HepG2 (cell line): ENCODE data around the gene ZG16. TPM values are rescaled to one million over a fixed set of nuclear protein-coding genes. Genes with fewer than 3 reads are reported as not detected.
A peak's percentile ranks its signal among the peaks of the same experiment; 100 is the strongest.

Experiments used
- CAMTA2 ChIP-seq: sonication (generic); formaldehyde crosslinking; IDR thresholded peaks from 2 replicates; pipeline ENCODE4 v1.4.0; 2020; ENCODE audit warnings: mild to moderate bottlenecking, missing genetic modification reagents, borderline replicate concordance
- CBX5 ChIP-seq: sonication (generic); formaldehyde crosslinking; IDR thresholded peaks from 2 replicates; pipeline ENCODE4 v1.4.0; 2020; ENCODE audit warnings: missing genetic modification reagents, borderline replicate concordance
- HNRNPK ChIP-seq: fragments of 200-400 bp; formaldehyde crosslinking; IDR thresholded peaks from 2 replicates; pipeline ENCODE4 v1.6.1; 2018; ENCODE audit warnings: low read length, low read depth, moderate library complexity, mild to moderate bottlenecking; ENCODE audit not compliant: poor library complexity, severe bottlenecking
- MED1 ChIP-seq: sonication (generic); formaldehyde crosslinking; IDR thresholded peaks from 2 replicates; pipeline ENCODE4 v1.4.0; 2020; ENCODE audit warnings: missing genetic modification reagents
- MTA1 ChIP-seq: sonication (generic); formaldehyde crosslinking; IDR thresholded peaks from 2 replicates; pipeline ENCODE4 v1.4.0; 2020; ENCODE audit warnings: missing genetic modification reagents, mild to moderate bottlenecking, borderline replicate concordance
- RBM22 ChIP-seq: fragments of 200-400 bp; formaldehyde crosslinking; optimal IDR thresholded peaks from 2 replicates; pipeline ENCODE3; 2017; ENCODE audit warnings: mild to moderate bottlenecking, low read length, moderate library complexity
- SNAI1 ChIP-seq: sonication (generic); formaldehyde crosslinking; IDR thresholded peaks from 2 replicates; pipeline ENCODE4 v1.5.0; 2020; ENCODE audit warnings: mild to moderate bottlenecking, missing genetic modification reagents, borderline replicate concordance
- THAP9 ChIP-seq: sonication (generic); formaldehyde crosslinking; IDR thresholded peaks from 2 replicates; pipeline ENCODE4; 2020; ENCODE audit warnings: missing genetic modification reagents, mild to moderate bottlenecking, borderline replicate concordance
- THYN1 ChIP-seq: sonication (generic); formaldehyde crosslinking; IDR thresholded peaks from 2 replicates; pipeline ENCODE4 v1.8.1; 2023; ENCODE audit warnings: low read depth, mild to moderate bottlenecking, moderate library complexity, missing genetic modification reagents, borderline replicate concordance
- ZNF407 ChIP-seq: sonication (generic); formaldehyde crosslinking; IDR thresholded peaks from one replicate; pipeline ENCODE4 v1.5.1; 2020; ENCODE audit warnings: mild to moderate bottlenecking, missing genetic modification reagents; ENCODE audit errors: not compliant biosample characterization
- ZNF501 ChIP-seq: sonication (generic); formaldehyde crosslinking; IDR thresholded peaks from 2 replicates; pipeline ENCODE4 v1.5.1; 2020; ENCODE audit warnings: mild to moderate bottlenecking, moderate library complexity, missing genetic modification reagents
- ZNF773 ChIP-seq: sonication (generic); formaldehyde crosslinking; IDR thresholded peaks from 2 replicates; pipeline ENCODE4 v1.4.0; 2020; ENCODE audit warnings: missing genetic modification reagents, borderline replicate concordance
- ZSCAN21 ChIP-seq: sonication (generic); formaldehyde crosslinking; IDR thresholded peaks from 2 replicates; pipeline ENCODE4 v1.8.0; 2022; ENCODE audit warnings: mild to moderate bottlenecking, missing genetic modification reagents, moderate library complexity, borderline replicate concordance
- ZSCAN31 ChIP-seq: sonication (generic); formaldehyde crosslinking; IDR thresholded peaks from 2 replicates; pipeline ENCODE4 v1.5.0; 2020; ENCODE audit warnings: low read depth, mild to moderate bottlenecking, missing genetic modification reagents
- polyA plus RNA-seq, 8 experiments: library from polyadenylated mRNA; depleted of rRNA in 3 of 8; stranded (reverse) in 7 of 8; unstranded in 1 of 8; fragments of >200 nt; fragmentation: Illumina TruSeq in 4 of 8; extraction: Trizol in 4 of 8; gene quantifications; 2 replicates each; pipeline versions ENCODE4 v1.2.1 to v1.2.3, GENCODE V29; 2011 to 2016; ENCODE audit warnings: low read depth in 4 of 8, missing spikeins in 1 of 8, mixed read lengths in 1 of 8; ENCODE audit not compliant: insufficient read depth in 1 of 8
- total RNA-seq, 5 experiments: library from RNA; depleted of rRNA; stranded (reverse); fragments of >200 nt; fragmentation: Illumina TruSeq; extraction: Trizol; gene quantifications; 2 replicates each; pipeline ENCODE4 v1.2.3, GENCODE V29; 2016; ENCODE audit warnings: low read depth in 1 of 5
- TF ChIP-seq, protein P1 (sequence below): IDR thresholded peaks from 2 replicates; pipeline ENCODE4 v1.6.1; 2012; ENCODE audit warnings: inconsistent platforms

The ZG16 gene
- total and polyA plus RNA-seq, 2 of the 13 experiments (the other 11 are each of a cell fraction or from before 2014, with no cell fraction given) = 0.04 to 0.07 TPM

- TF ChIP-seq CAMTA2 (CRISPR knock-in tag) = 0 out of 2 replicates have a peak, but pooled peaks have one; percentile 11
- TF ChIP-seq ZNF407 (CRISPR knock-in tag) = peak; percentile 31
- no peak for TF ChIP-seq THYN1 (CRISPR knock-in tag)
- TF ChIP-seq ZNF773 (CRISPR knock-in tag) = 0 out of 2 replicates have a peak, but pooled peaks have one; percentile 60
- TF ChIP-seq MTA1 = 0 out of 2 replicates have a peak, but pooled peaks have one; percentile 25
- TF ChIP-seq SNAI1 (CRISPR knock-in tag) = 0 out of 2 replicates have a peak, but pooled peaks have one; percentile 55
- peak; percentile 58; the same call in 1 of the 2 replicates for TF ChIP-seq CBX5 (CRISPR knock-in tag)
- TF ChIP-seq RBM22 = peak; percentile 99
- TF ChIP-seq THAP9 = peak; percentile 69; the same call in 1 of the 2 replicates
- 0 out of 2 replicates have a peak, but pooled peaks have one; percentile 22 for TF ChIP-seq ZSCAN21
- TF ChIP-seq ZSCAN31 (CRISPR knock-in tag) = peak; percentile 95
- TF ChIP-seq HNRNPK = no peak
- peak; percentile 76; the same call in 1 of the 2 replicates for TF ChIP-seq ZNF501 (CRISPR knock-in tag)
- TF ChIP-seq, protein P1, sequence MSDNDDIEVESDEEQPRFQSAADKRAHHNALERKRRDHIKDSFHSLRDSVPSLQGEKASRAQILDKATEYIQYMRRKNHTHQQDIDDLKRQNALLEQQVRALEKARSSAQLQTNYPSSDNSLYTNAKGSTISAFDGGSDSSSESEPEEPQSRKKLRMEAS = peak; percentile 59; the same call in 1 of the 2 replicates
- TF ChIP-seq MED1 (CRISPR knock-in tag) = 0 out of 2 replicates have a peak, but pooled peaks have one; percentile 53
Observed at GRCh38 chr16:29811170-29811895, 33.3 kb downstream of the ZG16 start (continued).
